HL-60 (cell line): Measurements from ENCODE around the gene CTIF.

ENCODE experiments used
- DNase-seq, 2 experiments: peaks; one replicate each; pipeline ENCODE4 v3.0.0-alpha.2; 2010 to 2020; ENCODE audit warnings: low read depth in 1 of 2, low spot score in 1 of 2
- H3K27ac ChIP-seq: fragments of 250-450 bp; sonication (Bioruptor Pico); replicated peaks from 2 replicates; pipeline ENCODE4 v1.5.1; 2020; ENCODE audit warnings: mild to moderate bottlenecking, moderate library complexity
- H3K27me3 ChIP-seq: fragments of 250-450 bp; sonication (Bioruptor Pico); 2 replicates; pipeline ENCODE4 v1.5.1; 2021; ENCODE audit warnings: mild to moderate bottlenecking, moderate library complexity; ENCODE audit not compliant: insufficient read depth, poor library complexity, severe bottlenecking
- H3K4me3 ChIP-seq: replicated peaks from 2 replicates; pipeline ENCODE4 v1.5.1; 2011; ENCODE audit warnings: mild to moderate bottlenecking, control low read depth, low read length; ENCODE audit not compliant: insufficient read depth
- GABPA ChIP-seq: IDR thresholded peaks from 2 replicates; pipeline ENCODE4 v1.6.1; 2012; ENCODE audit warnings: low read depth
- POLR2AphosphoS5 ChIP-seq: IDR thresholded peaks from 2 replicates; pipeline ENCODE4 v1.6.1; 2012; ENCODE audit warnings: low read depth
- SPI1 ChIP-seq: IDR thresholded peaks from 2 replicates; pipeline ENCODE4 v1.6.1; 2012; ENCODE audit warnings: low read depth, mild to moderate bottlenecking, borderline replicate concordance
- TF ChIP-seq, protein P1 (sequence below): IDR thresholded peaks from one replicate; pipeline ENCODE4 v1.5.1; 2011; ENCODE audit warnings: low read length, control low read depth, inconsistent platforms; ENCODE audit not compliant: insufficient read depth
- TF ChIP-seq, protein P2 (sequence below): IDR thresholded peaks from 2 replicates; pipeline ENCODE4 v1.6.1; 2012; ENCODE audit warnings: low read depth; ENCODE audit not compliant: insufficient replicate concordance

The CTIF gene

DNA sequence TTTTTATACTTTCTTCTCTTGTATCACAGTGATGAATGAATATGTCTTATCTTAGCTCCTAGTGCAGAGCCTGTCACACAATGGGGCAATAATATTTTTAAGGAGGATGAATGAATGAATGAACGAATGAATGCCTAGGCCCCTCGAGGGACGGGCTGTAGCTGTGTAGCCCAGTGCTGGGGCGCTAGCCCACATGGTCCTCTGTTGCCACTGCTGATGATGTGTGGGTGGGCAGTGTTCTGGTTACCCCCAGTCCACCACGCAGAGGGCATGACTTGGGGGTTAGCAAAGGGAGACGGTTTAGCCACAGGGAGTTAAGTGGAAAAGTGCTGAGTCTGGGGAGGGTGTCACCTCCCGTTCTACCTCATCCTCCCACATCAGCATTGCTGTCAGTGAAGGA, 277.7 kb downstream of the CTIF start:
- Histone ChIP-seq H3K27ac (no peak overlapping the region), H3K4me3 (no peak overlapping the region), H3K27me3 (no peaks in the 10 kb centered on the region)
- TF ChIP-seq SPI1, result no peak
- TF ChIP-seq, protein P1, sequence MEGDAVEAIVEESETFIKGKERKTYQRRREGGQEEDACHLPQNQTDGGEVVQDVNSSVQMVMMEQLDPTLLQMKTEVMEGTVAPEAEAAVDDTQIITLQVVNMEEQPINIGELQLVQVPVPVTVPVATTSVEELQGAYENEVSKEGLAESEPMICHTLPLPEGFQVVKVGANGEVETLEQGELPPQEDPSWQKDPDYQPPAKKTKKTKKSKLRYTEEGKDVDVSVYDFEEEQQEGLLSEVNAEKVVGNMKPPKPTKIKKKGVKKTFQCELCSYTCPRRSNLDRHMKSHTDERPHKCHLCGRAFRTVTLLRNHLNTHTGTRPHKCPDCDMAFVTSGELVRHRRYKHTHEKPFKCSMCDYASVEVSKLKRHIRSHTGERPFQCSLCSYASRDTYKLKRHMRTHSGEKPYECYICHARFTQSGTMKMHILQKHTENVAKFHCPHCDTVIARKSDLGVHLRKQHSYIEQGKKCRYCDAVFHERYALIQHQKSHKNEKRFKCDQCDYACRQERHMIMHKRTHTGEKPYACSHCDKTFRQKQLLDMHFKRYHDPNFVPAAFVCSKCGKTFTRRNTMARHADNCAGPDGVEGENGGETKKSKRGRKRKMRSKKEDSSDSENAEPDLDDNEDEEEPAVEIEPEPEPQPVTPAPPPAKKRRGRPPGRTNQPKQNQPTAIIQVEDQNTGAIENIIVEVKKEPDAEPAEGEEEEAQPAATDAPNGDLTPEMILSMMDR, result no peak
- no peak for TF ChIP-seq POLR2AphosphoS5
- TF ChIP-seq, protein P2, sequence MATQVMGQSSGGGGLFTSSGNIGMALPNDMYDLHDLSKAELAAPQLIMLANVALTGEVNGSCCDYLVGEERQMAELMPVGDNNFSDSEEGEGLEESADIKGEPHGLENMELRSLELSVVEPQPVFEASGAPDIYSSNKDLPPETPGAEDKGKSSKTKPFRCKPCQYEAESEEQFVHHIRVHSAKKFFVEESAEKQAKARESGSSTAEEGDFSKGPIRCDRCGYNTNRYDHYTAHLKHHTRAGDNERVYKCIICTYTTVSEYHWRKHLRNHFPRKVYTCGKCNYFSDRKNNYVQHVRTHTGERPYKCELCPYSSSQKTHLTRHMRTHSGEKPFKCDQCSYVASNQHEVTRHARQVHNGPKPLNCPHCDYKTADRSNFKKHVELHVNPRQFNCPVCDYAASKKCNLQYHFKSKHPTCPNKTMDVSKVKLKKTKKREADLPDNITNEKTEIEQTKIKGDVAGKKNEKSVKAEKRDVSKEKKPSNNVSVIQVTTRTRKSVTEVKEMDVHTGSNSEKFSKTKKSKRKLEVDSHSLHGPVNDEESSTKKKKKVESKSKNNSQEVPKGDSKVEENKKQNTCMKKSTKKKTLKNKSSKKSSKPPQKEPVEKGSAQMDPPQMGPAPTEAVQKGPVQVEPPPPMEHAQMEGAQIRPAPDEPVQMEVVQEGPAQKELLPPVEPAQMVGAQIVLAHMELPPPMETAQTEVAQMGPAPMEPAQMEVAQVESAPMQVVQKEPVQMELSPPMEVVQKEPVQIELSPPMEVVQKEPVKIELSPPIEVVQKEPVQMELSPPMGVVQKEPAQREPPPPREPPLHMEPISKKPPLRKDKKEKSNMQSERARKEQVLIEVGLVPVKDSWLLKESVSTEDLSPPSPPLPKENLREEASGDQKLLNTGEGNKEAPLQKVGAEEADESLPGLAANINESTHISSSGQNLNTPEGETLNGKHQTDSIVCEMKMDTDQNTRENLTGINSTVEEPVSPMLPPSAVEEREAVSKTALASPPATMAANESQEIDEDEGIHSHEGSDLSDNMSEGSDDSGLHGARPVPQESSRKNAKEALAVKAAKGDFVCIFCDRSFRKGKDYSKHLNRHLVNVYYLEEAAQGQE, result no peak
- TF ChIP-seq GABPA, result no peak
- DNase-seq, result no peak

DNA sequence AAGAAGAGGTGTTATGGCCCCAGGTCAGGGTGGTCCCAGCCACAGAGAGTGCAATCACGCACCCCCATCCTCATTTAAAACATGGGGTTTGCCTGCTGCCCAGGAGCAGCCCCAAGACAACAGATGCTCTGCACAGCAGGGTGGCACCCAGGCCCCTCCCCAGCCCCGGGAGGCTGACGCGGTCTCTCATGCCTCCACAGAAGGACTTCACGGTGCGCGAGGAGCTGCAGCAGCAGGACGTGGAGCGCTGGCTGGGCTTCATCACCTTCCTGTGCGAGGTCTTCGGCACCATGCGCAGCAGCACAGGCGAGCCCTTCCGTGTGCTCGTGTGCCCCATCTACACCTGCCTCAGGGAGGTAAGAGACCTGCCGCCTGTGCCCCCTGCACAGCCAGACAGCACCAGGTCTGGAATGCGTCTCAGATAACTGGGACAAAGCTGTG, 278.2 kb downstream of the CTIF start:
- no peak overlapping the region for H3K4me3 ChIP-seq
- no peaks in the 10 kb centered on the region for H3K27me3 ChIP-seq
- H3K27ac ChIP-seq, result no peak overlapping the region
- TF ChIP-seq SPI1 (no peak), POLR2AphosphoS5 (no peak), GABPA (no peak)
- TF ChIP-seq, protein P1, result no peak
- TF ChIP-seq, protein P2, result no peak
- DNase-seq, result no peak

DNA sequence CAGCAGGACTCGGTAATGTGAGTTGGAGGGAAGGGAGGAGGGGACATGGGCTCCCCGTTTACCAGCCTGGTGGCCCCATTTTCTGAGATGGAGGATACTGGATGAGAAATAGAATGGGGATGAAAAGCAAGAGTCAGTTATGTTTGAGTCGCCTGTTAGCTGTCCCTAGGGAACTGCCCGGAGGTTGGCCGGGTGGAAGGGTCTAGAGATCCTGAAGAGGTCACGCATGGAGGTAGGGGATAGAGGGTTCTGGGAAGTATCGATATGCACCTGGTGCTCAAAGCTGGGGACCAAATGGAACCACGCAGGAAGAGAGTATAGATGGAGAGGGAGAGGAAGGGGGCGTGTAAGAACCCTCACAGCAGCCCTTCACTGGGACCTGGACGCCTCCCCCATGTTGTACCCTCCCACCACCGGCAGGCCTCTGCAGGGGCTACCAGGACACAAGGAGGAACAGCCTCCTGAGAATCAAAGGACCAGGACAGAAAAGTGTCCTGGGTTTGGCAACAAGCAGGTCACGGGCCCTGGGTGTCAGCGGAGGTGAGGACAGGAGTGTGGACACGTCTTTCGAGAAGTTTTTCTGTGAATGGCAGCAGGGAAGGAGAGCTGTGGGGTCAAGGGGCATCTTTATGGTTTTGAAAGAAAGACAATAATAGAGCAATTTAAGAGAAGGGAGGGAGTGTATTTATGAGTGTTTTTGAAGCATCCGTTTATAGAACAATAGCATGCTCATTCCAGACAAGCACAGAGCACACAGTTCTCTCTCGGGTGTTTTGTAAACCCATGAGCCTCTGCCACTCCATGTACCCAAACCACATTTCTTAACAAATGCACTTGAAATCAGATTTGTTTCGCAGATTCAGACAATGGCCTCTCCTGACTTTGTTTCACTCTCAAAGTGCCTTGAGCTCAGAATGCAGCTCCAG, 279.8 kb downstream of the CTIF start:
- TF ChIP-seq, protein P1, result no peak
- TF ChIP-seq SPI1 (no peak), POLR2AphosphoS5 (no peak), GABPA (no peak)
- TF ChIP-seq, protein P2, result no peak
- no peak overlapping the region for H3K4me3 ChIP-seq
- H3K27me3 ChIP-seq, result no peaks in the 10 kb centered on the region
- H3K27ac ChIP-seq, result no peak overlapping the region
- no peak for DNase-seq
